Body of pancreas (tissue), 4 donors: ENCODE results near the gene SNX11.

ENCODE experiments used
- POLR2A ChIP-seq, 3 donors: fragments of 450-650 bp; IDR thresholded peaks; one replicate each; pipeline ENCODE4 v1.6.1; 2016; ENCODE audit warnings: antibody characterized with exemption in 3 of 3, mild to moderate bottlenecking in 2 of 3
- TF ChIP-seq, protein P1 (sequence below), 7 experiments: fragments of 450-650 bp in 4 of 7; fragments of 200-600 bp in 3 of 7; sonication (generic) in 3 of 7; IDR thresholded peaks; one replicate each; pipeline ENCODE4 v1.5.1; 2016 to 2019; ENCODE audit warnings: antibody characterized with exemption in 7 of 7

DNA sequence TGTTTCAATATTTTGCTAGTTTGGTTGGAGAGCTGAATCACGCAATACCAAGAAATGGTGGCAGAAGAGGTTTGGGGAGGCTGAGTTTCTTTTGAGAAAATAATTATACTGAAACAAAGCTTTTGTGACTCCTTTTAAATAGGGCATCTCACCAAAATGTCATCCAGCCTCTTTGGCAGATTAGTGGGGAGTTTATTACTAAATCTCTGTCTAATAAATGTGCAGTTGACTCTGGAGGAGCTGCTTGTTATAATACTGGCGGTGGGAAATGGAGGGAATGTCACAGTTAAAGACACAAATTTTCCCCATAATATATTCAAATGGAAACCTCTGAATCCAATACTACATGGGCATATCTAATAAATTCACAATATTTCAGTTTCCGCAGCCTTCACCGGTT, 44.7 kb downstream of the SNX11 start:
- TF ChIP-seq, protein P1, sequence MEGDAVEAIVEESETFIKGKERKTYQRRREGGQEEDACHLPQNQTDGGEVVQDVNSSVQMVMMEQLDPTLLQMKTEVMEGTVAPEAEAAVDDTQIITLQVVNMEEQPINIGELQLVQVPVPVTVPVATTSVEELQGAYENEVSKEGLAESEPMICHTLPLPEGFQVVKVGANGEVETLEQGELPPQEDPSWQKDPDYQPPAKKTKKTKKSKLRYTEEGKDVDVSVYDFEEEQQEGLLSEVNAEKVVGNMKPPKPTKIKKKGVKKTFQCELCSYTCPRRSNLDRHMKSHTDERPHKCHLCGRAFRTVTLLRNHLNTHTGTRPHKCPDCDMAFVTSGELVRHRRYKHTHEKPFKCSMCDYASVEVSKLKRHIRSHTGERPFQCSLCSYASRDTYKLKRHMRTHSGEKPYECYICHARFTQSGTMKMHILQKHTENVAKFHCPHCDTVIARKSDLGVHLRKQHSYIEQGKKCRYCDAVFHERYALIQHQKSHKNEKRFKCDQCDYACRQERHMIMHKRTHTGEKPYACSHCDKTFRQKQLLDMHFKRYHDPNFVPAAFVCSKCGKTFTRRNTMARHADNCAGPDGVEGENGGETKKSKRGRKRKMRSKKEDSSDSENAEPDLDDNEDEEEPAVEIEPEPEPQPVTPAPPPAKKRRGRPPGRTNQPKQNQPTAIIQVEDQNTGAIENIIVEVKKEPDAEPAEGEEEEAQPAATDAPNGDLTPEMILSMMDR (IDR thresholded peaks at IDR 0.05): no peak
- TF ChIP-seq POLR2A (IDR thresholded peaks at IDR 0.05): no peak
